ENCODE data around the gene DRGX. TPM values are rescaled to one million over a fixed set of nuclear protein-coding genes. Genes with fewer than 3 reads are reported as not detected.

Gene DRGX
- total RNA-seq, 4 donors from 2014 or later, result 0.14 TPM; not detected in 3

DNA sequence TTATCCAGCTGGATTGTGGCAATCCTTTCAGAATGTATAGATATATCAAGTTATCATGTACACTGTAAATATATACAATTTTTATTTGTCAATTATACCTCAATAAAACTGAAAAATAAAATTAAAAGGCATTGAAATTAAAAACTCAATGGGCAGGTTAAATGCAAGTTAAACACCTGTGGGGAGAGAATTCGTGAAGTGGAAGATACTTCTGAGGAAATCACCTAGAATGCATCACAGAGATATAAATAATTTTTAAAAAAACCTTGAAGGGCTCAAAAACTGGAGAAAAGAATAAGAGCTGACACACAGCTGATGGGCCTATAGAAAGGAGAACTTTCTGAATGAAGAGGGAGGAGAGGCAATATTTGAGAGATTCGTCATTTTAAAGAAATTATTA is 37.2 kb upstream of the DRGX start:
- intact Hi-C loops (cut with DNase I; ENCODE audit: low total_unique reads), result no loop called here
- TF ChIP-seq POLR2A (IDR thresholded peaks at IDR 0.05), result no peak
- TF ChIP-seq, protein P1, sequence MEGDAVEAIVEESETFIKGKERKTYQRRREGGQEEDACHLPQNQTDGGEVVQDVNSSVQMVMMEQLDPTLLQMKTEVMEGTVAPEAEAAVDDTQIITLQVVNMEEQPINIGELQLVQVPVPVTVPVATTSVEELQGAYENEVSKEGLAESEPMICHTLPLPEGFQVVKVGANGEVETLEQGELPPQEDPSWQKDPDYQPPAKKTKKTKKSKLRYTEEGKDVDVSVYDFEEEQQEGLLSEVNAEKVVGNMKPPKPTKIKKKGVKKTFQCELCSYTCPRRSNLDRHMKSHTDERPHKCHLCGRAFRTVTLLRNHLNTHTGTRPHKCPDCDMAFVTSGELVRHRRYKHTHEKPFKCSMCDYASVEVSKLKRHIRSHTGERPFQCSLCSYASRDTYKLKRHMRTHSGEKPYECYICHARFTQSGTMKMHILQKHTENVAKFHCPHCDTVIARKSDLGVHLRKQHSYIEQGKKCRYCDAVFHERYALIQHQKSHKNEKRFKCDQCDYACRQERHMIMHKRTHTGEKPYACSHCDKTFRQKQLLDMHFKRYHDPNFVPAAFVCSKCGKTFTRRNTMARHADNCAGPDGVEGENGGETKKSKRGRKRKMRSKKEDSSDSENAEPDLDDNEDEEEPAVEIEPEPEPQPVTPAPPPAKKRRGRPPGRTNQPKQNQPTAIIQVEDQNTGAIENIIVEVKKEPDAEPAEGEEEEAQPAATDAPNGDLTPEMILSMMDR (IDR thresholded peaks at IDR 0.05), result no peak
- Histone ChIP-seq H3K27me3 (no peaks in the 10 kb centered on the region), H3K36me3 (no peaks in the 10 kb centered on the region), H3K4me3 (no peak overlapping the region), H3K27ac (no peak overlapping the region), H3K9me3 (no peaks in the 10 kb centered on the region), H3K4me1 (no peaks in the 10 kb centered on the region)
- DNase-seq, result no peak

DNA sequence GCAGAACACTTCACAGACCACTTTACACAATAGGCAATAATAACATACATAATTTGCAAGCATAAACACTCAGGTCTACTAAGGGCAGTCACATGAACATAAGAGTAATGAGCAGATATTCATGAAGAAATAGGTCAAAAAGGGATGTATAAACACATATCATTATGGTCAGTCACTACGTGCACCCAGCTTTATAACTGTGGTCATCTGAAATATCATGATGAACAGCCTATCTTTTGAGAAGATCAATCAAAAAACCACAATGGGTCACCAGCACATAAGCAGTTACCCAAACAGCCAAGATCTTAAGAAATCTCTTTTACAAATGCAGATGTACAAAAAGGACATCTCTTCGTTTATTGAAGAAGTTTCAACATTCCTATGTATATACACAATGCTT is 35.5 kb upstream of the DRGX start:
- TF ChIP-seq, protein P1 (IDR thresholded peaks at IDR 0.05), result no peak
- TF ChIP-seq POLR2A (IDR thresholded peaks at IDR 0.05), result no peak
- no peak overlapping the region for H3K4me3 ChIP-seq
- no peaks in the 10 kb centered on the region for H3K9me3 ChIP-seq
- no peak overlapping the region for H3K27ac ChIP-seq
- no peak for DNase-seq
- no peaks in the 10 kb centered on the region for H3K27me3 ChIP-seq
- intact Hi-C loops (cut with DNase I; ENCODE audit: low total_unique reads), result no loop called here
- H3K4me1 ChIP-seq, result no peaks in the 10 kb centered on the region
- no peaks in the 10 kb centered on the region for H3K36me3 ChIP-seq

DNA sequence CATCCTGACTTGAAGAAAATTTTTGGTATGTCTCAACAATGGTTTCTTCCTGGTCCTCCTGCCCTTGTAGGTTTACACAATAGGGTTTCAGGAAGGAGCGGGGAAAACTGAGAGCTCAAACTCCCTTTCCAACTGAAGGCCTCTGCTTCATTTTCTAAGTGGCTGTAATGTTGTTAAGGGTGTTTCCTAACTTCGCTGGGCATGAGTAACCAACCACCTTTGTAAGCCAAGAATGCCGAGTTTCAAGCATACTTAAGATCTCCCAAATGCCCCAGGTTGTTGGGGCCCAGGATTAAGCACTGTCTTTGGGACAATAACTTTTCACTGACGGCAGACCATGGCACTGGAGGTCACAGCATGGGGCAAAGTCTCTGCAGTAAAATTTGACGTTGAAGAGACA is 33.6 kb upstream of the DRGX start:
- Histone ChIP-seq H3K36me3 (no peaks in the 10 kb centered on the region), H3K4me1 (no peaks in the 10 kb centered on the region), H3K9me3 (peaks cover 0 to 9% of the 10 kb centered on the region in 2 donors), H3K4me3 (no peak overlapping the region), H3K27ac (no peak overlapping the region), H3K27me3 (no peaks in the 10 kb centered on the region)
- no peak for TF ChIP-seq POLR2A (IDR thresholded peaks at IDR 0.05)
- TF ChIP-seq, protein P1 (IDR thresholded peaks at IDR 0.05), result no peak
- DNase-seq, result no peak
- intact Hi-C loops (cut with DNase I; ENCODE audit: low total_unique reads), result no loop called here

DNA sequence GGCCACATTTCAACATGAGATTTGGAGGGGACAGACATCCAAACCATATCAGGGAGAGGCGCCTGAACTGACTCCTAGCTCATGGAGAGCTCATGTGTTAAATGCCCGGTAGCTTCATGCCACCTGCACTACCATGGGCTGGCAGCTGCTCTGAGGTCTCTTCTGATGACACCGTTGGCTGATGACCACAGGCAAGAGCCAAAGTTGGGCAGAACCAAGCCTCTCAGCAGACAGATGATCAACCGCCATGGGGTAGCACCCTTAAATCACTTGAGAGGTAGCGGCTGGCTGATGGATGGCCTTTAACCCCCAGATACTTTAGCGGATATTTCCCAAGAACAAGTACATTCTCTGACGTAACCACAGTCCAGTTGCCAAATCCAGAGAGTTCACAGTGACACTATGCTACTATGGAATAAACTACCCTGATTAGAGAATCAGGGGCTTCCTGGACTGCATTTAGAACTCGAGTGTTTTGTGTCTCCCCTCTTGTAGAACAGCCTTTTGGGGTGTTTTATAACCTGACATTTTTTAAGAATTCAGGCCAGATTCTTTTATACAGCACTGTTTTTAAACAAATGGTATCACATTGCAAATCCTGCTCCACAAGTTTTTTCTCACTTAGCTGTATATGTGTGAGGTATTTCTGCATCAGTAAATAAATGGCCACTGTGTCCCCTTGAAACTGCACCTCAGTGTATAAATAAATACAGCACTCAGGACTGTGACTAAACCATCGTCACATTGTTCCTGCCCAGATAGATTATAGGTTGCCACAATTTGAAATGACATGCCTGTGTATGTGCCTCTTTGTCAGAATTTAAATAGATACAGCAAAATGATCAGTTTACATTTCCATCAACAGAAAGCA is 30.8 kb upstream of the DRGX start:
- peaks cover 0 to 9% of the 10 kb centered on the region in 2 donors for H3K9me3 ChIP-seq
- no peaks in the 10 kb centered on the region for H3K36me3 ChIP-seq
- no peak overlapping the region for H3K4me3 ChIP-seq
- H3K4me1 ChIP-seq, result no peaks in the 10 kb centered on the region
- TF ChIP-seq POLR2A (IDR thresholded peaks at IDR 0.05), result no peak
- TF ChIP-seq, protein P1 (IDR thresholded peaks at IDR 0.05), result no peak
- no peak overlapping the region for H3K27ac ChIP-seq
- no peak for DNase-seq
- intact Hi-C loops (cut with DNase I; ENCODE audit: low total_unique reads), result no loop called here
- H3K27me3 ChIP-seq, result no peaks in the 10 kb centered on the region

DNA sequence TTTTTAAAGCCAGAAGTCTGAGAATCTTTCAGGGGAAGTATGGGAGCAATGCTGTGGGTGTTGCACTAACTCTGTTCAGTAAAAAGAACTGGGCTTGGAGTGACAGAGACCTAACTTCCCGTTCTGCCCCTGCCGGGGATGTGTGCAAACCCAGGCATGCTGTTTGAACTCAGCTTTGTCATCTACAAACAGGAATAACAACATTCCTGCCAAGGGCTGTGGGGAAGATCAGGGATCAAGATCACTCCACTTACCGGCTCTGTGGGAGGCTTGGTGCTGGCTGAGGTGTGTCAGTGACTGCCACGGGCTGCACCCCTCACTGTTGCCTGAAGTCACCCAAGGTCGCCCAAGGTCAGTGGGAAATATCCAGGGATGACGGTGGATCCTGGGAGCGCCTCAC is 23.1 kb upstream of the DRGX start:
- Histone ChIP-seq H3K4me3 (no peak overlapping the region), H3K27ac (no peak overlapping the region), H3K9me3 (no peaks in the 10 kb centered on the region), H3K4me1 (no peaks in the 10 kb centered on the region), H3K36me3 (no peaks in the 10 kb centered on the region), H3K27me3 (no peaks in the 10 kb centered on the region)
- no peak for TF ChIP-seq POLR2A (IDR thresholded peaks at IDR 0.05)
- TF ChIP-seq, protein P1 (IDR thresholded peaks at IDR 0.05), result no peak
- DNase-seq, result no peak
- intact Hi-C loops (cut with DNase I; ENCODE audit: low total_unique reads), result no loop called here

All from uterus (tissue), 4 donors.